Panc1 (cell line): ENCODE data around the gene HRH2. TPM values are rescaled to one million over a fixed set of nuclear protein-coding genes. Genes with fewer than 3 reads are reported as not detected.

Experiments
- ATAC-seq: fragments of 200-7000 bp; cut with Tn5 transposase; 2 replicates; pipeline ENCODE4 v1.9.1; 2020; ENCODE audit warnings: mild to moderate bottlenecking, moderate library complexity
- BruUV-seq: library from RNA; stranded (reverse); fragments of 400-500 nt; replicated peaks from 2 replicates; lab custom pipeline; 2021; lab: Mats Ljungman, UMichigan
- CTCF ChIA-PET: fragments of 300-600 bp; sonication (Branson Sonifier 250); formaldehyde crosslinking; loops from one replicate; lab custom pipeline; 2022; ENCODE audit warnings: antibody characterized with exemption; lab: Charles Lee
- POLR2A ChIA-PET: fragments of 300-600 bp; sonication (Branson Sonifier 250); formaldehyde crosslinking; loops from one replicate; lab custom pipeline; 2022; ENCODE audit warnings: antibody characterized with exemption; lab: Charles Lee
- DNase-seq: peaks from one replicate; pipeline ENCODE4 v3.0.0-alpha.2; 2010; ENCODE audit warnings: low read depth, low spot score
- H3K27ac ChIP-seq: 2 replicates; pipeline ENCODE4 v1.5.1; 2011; ENCODE audit warnings: mild to moderate bottlenecking, low read length, inconsistent platforms
- H3K27me3 ChIP-seq: fragments of 200-500 bp; sonication (Bioruptor generic); 2 replicates; pipeline ENCODE4 v1.6.0; 2014; ENCODE audit warnings: low read length, inconsistent platforms; ENCODE audit not compliant: control insufficient read depth, insufficient read depth
- H3K36me3 ChIP-seq: fragments of 200-500 bp; sonication (Bioruptor generic); 2 replicates; pipeline ENCODE4 v1.5.1; 2014; ENCODE audit warnings: inconsistent platforms, mild to moderate bottlenecking, low read length, moderate library complexity; ENCODE audit not compliant: control insufficient read depth, insufficient read depth
- H3K4me1 ChIP-seq: 2 replicates; pipeline ENCODE4 v1.5.1; 2011; ENCODE audit warnings: inconsistent platforms, mild to moderate bottlenecking, low read length, moderate library complexity; ENCODE audit not compliant: control insufficient read depth, insufficient read depth
- H3K4me3 ChIP-seq, 2 experiments: 2 replicates each; pipeline ENCODE4 v1.5.1; 2011 to 2012; ENCODE audit warnings: low read depth in 2 of 2, low read length in 2 of 2, mild to moderate bottlenecking in 2 of 2, inconsistent platforms in 1 of 2, moderate library complexity in 1 of 2
- H3K9me3 ChIP-seq: fragments of 200-500 bp; sonication (Bioruptor generic); 2 replicates; pipeline ENCODE4 v1.5.1; 2014; ENCODE audit warnings: low read depth, mild to moderate bottlenecking, inconsistent platforms, low read length, moderate library complexity; ENCODE audit not compliant: control insufficient read depth, insufficient read depth
- CTCF ChIP-seq: fragments of 450-650 bp; IDR thresholded peaks from 2 replicates; pipeline ENCODE4 v1.5.1; 2017; ENCODE audit warnings: mild to moderate bottlenecking
- POLR2AphosphoS5 ChIP-seq: IDR thresholded peaks from 2 replicates; pipeline ENCODE4 v1.6.1; 2012; ENCODE audit warnings: mild to moderate bottlenecking, low read depth, low read length, moderate library complexity
- REST ChIP-seq, 2 experiments: IDR thresholded peaks; 2 replicates each; pipeline ENCODE4 v1.6.1; 2011 to 2012; ENCODE audit warnings: low read depth in 2 of 2, control low read depth in 1 of 2, low read length in 1 of 2, mild to moderate bottlenecking in 1 of 2, moderate library complexity in 1 of 2; ENCODE audit not compliant: insufficient read depth in 1 of 2
- SIN3A ChIP-seq: IDR thresholded peaks from 2 replicates; pipeline ENCODE4 v1.6.1; 2012; ENCODE audit warnings: low read depth, mild to moderate bottlenecking, low read length, moderate library complexity, borderline replicate concordance; ENCODE audit not compliant: insufficient read depth
- TCF7L2 ChIP-seq: IDR thresholded peaks from 2 replicates; pipeline ENCODE4 v1.6.1; 2011; ENCODE audit warnings: mild to moderate bottlenecking, low read depth, low read length, inconsistent platforms
- in situ Hi-C: cut with HindIII; loops from 2 replicates; pipeline ENCODE4 v1.10.0; 2016; ENCODE audit warnings: low sequenced_read_pairs, low pct_unique_long_range_greater_than_20kb
- intact Hi-C: fragments of 100-400 bp; cut with micrococcal nuclease; formaldehyde crosslinking; loops from one replicate; pipeline ENCODE4 v1.10.0; 2022; ENCODE audit not compliant: unreplicated experiment
- total RNA-seq: library from RNA; stranded (reverse); gene quantifications from one replicate; pipeline ENCODE4 v1.2.1, GENCODE V29; 2021; ENCODE audit not compliant: unreplicated experiment

HRH2 gene
- total RNA-seq, 1 experiment from 2014 or later, result 0.33 TPM

GRCh38 chr5:175682664-175683063 lies 24.8 kb downstream of the HRH2 start:
- intact Hi-C loops (no loop called here), in situ Hi-C loops (no loop called here)
- POLR2A ChIA-PET, result no interaction called here
- ATAC-seq, result no peak
- no peak overlapping the region for H3K27ac ChIP-seq
- DNase-seq, result no peak
- H3K4me3 ChIP-seq, result no peak overlapping the region
- no peaks in the 10 kb centered on the region for H3K36me3 ChIP-seq
- no peaks in the 10 kb centered on the region for H3K4me1 ChIP-seq
- CTCF ChIA-PET, result no interaction called here
- no TSS peak for BruUV-seq
- no peaks in the 10 kb centered on the region for H3K9me3 ChIP-seq
- peaks cover 19% of the 10 kb centered on the region for H3K27me3 ChIP-seq
- no peak for TF ChIP-seq CTCF
- TF ChIP-seq REST (IDR thresholded peaks at IDR 0.05; ENCODE audit: insufficient read depth in 1 of 2, low read depth in 2 of 2, low read length in 1 of 2), result no peak
- no peak for TF ChIP-seq POLR2AphosphoS5
- TF ChIP-seq SIN3A, result no peak
- no peak for TF ChIP-seq TCF7L2

- CTCF ChIA-PET, result no interaction called here
- peaks cover 19% of the 10 kb centered on the region for H3K27me3 ChIP-seq
These were observed 25.4 kb downstream of the HRH2 start for GRCh38 chr5:175683231-175683630.

More at GRCh38 chr5:175683231-175683630, 25.4 kb downstream of the HRH2 start:
- in situ Hi-C loops (no loop called here), intact Hi-C loops (no loop called here)
- Histone ChIP-seq H3K36me3 (no peaks in the 10 kb centered on the region), H3K27ac (no peak overlapping the region), H3K4me3 (no peak overlapping the region), H3K4me1 (no peaks in the 10 kb centered on the region), H3K9me3 (no peaks in the 10 kb centered on the region)
- ATAC-seq (no peak), DNase-seq (no peak)
- no TSS peak for BruUV-seq
- POLR2A ChIA-PET, result no interaction called here
- TF ChIP-seq TCF7L2 (no peak), REST (IDR thresholded peaks at IDR 0.05; ENCODE audit: insufficient read depth in 1 of 2, low read depth in 2 of 2, low read length in 1 of 2) (no peak), SIN3A (no peak), POLR2AphosphoS5 (no peak), CTCF (no peak)
